ENCODE data around the gene AURKA. TPM values are rescaled to one million over a fixed set of nuclear protein-coding genes. Genes with fewer than 3 reads are reported as not detected.
"Not testable (repeated sequence)": the region's sequence is repeated elsewhere in the genome, so short reads cannot be mapped to it uniquely, and the experiment has no call there.

AURKA gene
- total and polyA plus RNA-seq, 2 experiments from 2014 or later = 75.8 to 82.0 TPM

GRCh38 chr20:56342783-56343182 lies 49.2 kb downstream of the AURKA start (continued):
- TF ChIP-seq, protein P1, sequence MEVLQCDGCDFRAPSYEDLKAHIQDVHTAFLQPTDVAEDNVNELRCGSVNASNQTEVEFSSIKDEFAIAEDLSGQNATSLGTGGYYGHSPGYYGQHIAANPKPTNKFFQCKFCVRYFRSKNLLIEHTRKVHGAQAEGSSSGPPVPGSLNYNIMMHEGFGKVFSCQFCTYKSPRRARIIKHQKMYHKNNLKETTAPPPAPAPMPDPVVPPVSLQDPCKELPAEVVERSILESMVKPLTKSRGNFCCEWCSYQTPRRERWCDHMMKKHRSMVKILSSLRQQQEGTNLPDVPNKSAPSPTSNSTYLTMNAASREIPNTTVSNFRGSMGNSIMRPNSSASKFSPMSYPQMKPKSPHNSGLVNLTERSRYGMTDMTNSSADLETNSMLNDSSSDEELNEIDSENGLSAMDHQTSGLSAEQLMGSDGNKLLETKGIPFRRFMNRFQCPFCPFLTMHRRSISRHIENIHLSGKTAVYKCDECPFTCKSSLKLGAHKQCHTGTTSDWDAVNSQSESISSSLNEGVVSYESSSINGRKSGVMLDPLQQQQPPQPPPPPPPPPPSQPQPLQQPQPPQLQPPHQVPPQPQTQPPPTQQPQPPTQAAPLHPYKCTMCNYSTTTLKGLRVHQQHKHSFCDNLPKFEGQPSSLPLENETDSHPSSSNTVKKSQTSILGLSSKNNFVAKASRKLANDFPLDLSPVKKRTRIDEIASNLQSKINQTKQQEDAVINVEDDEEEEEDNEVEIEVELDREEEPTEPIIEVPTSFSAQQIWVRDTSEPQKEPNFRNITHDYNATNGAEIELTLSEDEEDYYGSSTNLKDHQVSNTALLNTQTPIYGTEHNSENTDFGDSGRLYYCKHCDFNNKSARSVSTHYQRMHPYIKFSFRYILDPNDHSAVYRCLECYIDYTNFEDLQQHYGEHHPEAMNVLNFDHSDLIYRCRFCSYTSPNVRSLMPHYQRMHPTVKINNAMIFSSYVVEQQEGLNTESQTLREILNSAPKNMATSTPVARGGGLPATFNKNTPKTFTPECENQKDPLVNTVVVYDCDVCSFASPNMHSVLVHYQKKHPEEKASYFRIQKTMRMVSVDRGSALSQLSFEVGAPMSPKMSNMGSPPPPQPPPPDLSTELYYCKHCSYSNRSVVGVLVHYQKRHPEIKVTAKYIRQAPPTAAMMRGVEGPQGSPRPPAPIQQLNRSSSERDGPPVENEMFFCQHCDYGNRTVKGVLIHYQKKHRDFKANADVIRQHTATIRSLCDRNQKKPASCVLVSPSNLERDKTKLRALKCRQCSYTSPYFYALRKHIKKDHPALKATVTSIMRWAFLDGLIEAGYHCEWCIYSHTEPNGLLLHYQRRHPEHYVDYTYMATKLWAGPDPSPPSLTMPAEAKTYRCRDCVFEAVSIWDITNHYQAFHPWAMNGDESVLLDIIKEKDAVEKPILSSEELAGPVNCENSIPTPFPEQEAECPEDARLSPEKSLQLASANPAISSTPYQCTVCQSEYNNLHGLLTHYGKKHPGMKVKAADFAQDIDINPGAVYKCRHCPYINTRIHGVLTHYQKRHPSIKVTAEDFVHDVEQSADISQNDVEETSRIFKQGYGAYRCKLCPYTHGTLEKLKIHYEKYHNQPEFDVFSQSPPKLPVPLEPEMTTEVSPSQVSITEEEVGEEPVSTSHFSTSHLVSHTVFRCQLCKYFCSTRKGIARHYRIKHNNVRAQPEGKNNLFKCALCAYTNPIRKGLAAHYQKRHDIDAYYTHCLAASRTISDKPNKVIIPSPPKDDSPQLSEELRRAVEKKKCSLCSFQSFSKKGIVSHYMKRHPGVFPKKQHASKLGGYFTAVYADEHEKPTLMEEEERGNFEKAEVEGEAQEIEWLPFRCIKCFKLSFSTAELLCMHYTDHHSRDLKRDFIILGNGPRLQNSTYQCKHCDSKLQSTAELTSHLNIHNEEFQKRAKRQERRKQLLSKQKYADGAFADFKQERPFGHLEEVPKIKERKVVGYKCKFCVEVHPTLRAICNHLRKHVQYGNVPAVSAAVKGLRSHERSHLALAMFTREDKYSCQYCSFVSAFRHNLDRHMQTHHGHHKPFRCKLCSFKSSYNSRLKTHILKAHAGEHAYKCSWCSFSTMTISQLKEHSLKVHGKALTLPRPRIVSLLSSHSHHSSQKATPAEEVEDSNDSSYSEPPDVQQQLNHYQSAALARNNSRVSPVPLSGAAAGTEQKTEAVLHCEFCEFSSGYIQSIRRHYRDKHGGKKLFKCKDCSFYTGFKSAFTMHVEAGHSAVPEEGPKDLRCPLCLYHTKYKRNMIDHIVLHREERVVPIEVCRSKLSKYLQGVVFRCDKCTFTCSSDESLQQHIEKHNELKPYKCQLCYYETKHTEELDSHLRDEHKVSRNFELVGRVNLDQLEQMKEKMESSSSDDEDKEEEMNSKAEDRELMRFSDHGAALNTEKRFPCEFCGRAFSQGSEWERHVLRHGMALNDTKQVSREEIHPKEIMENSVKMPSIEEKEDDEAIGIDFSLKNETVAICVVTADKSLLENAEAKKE (CRISPR knock-in tag; IDR thresholded peaks at IDR 0.05) = no peak
- no peak for TF ChIP-seq NANOG (IDR thresholded peaks at IDR 0.05; ENCODE audit: borderline replicate concordance)

- H3K9me3 Mint-ChIP-seq = peaks cover 96% of the 10 kb centered on the region
- H3K9me2 ChIP-seq (ENCODE audit: insufficient read depth); H3K4me3 Mint-ChIP-seq; ATAC-seq; H3K4me2 ChIP-seq; H3K27ac Mint-ChIP-seq; H3K4me3 ChIP-seq; H3K27me3 Mint-ChIP-seq (ENCODE audit: insufficient read depth, low read depth, poor library complexity); DNase-seq (ENCODE audit: low spot score); H3F3A ChIP-seq (replicated peaks; ENCODE audit: low read depth); H3K36me3 ChIP-seq (ENCODE audit: insufficient read depth); H3K4me1 Mint-ChIP-seq; H3K79me2 ChIP-seq (replicated peaks; ENCODE audit: insufficient read depth); H3K27ac ChIP-seq (ENCODE audit: low read depth); H3K4me1 ChIP-seq (ENCODE audit: insufficient read depth); H2AFZ ChIP-seq; H3K27me3 ChIP-seq (ENCODE audit: insufficient read depth); H4K20me1 ChIP-seq (replicated peaks; ENCODE audit: insufficient read depth): not testable (repeated sequence)
- peaks cover 36% of the 10 kb centered on the region for H3K36me3 Mint-ChIP-seq (ENCODE audit: low read depth)
These were observed 55.3 kb downstream of the AURKA start for GRCh38 chr20:56336709-56337108.

DNA sequence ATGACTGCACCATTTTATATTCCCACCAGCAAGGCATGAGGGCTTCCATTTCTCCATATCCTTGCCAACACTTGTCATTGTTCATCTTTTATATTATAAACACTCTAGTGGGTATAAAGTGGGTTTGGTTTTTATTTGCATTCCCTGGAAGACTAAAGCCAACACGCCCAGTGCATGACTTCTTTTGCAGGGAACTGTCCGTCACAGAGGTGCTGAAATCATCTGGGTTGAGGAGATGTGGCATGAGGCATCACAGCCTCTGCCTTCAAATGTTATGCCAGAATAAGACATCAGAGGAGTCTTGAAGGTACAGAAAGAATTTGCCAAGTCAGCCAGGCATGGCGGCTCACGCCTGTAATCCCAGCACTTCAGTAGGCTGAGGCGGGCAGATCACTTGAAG lies 63.2 kb downstream of the AURKA start:
- no peaks in the 10 kb centered on the region for H3K27me3 ChIP-seq (ENCODE audit: insufficient read depth)
- H3K27me3 Mint-ChIP-seq (ENCODE audit: insufficient read depth, low read depth, poor library complexity) = peaks cover 3% of the 10 kb centered on the region
- peaks cover 95% of the 10 kb centered on the region for H3K9me3 Mint-ChIP-seq
- H3K79me2 ChIP-seq (replicated peaks; ENCODE audit: insufficient read depth) = no peaks in the 10 kb centered on the region
- H3K27ac ChIP-seq (ENCODE audit: low read depth) = no peak overlapping the region
- ATAC-seq = no peak
- no peak overlapping the region for H3K4me3 ChIP-seq
- no peak overlapping the region for H3K4me2 ChIP-seq
- H3K27ac Mint-ChIP-seq = no peak overlapping the region
- H4K20me1 ChIP-seq (replicated peaks; ENCODE audit: insufficient read depth) = no peaks in the 10 kb centered on the region
- H3F3A ChIP-seq (replicated peaks; ENCODE audit: low read depth) = no peaks in the 10 kb centered on the region
- no peak for DNase-seq (ENCODE audit: low spot score)
- TF ChIP-seq STAT1 (IDR thresholded peaks at IDR 0.05; ENCODE audit: unreplicated experiment) = no peak
- peak; percentile 58 for TF ChIP-seq REST (IDR thresholded peaks at IDR 0.05; ENCODE audit: unreplicated experiment)
- no peaks in the 10 kb centered on the region for H3K4me1 Mint-ChIP-seq
- H3K36me3 ChIP-seq (ENCODE audit: insufficient read depth) = peaks cover 5% of the 10 kb centered on the region; the same call in 1 of the 2 replicates
- H3K4me3 Mint-ChIP-seq = no peak overlapping the region
- no peaks in the 10 kb centered on the region for H3K4me1 ChIP-seq (ENCODE audit: insufficient read depth)
- no peaks in the 10 kb centered on the region for H3K9me2 ChIP-seq (ENCODE audit: insufficient read depth)
- peaks cover 52% of the 10 kb centered on the region for H3K36me3 Mint-ChIP-seq (ENCODE audit: low read depth)
- no peak overlapping the region for H2AFZ ChIP-seq
